GM12864 (cell line): ENCODE measurements around the gene FAM193A.

Experiments used
- DNase-seq: peaks from one replicate; pipeline ENCODE4 v3.0.0-alpha.2; 2011; ENCODE audit warnings: low read depth
- H3K4me3 ChIP-seq: 2 replicates; pipeline ENCODE4 v1.5.1; 2011; ENCODE audit warnings: mild to moderate bottlenecking, low read depth, low read length, control low read depth
- CTCF ChIP-seq: IDR thresholded peaks from 2 replicates; pipeline ENCODE4 v1.5.1; 2011; ENCODE audit warnings: low read depth, mild to moderate bottlenecking, moderate library complexity, low read length, control low read depth, inconsistent platforms; ENCODE audit errors: missing control alignments

FAM193A gene

GRCh38 chr4:2494992-2495391 is 41.5 kb upstream of the FAM193A start:
- H3K4me3 ChIP-seq = no peak overlapping the region
- TF ChIP-seq CTCF = no peak
- DNase-seq = no peak

- DNase-seq = no peak
- TF ChIP-seq CTCF = no peak
- H3K4me3 ChIP-seq = no peak overlapping the region
Measured at GRCh38 chr4:2497324-2497723, 39.1 kb upstream of the FAM193A start.

- DNase-seq = peak; percentile 91
- H3K4me3 ChIP-seq = no peak overlapping the region
- peak; percentile 4 for TF ChIP-seq CTCF
Measured at GRCh38 chr4:2497931-2498330, 38.5 kb upstream of the FAM193A start.

GRCh38 chr4:2500547-2500946 is 35.9 kb upstream of the FAM193A start:
- no peak overlapping the region for H3K4me3 ChIP-seq
- no peak for TF ChIP-seq CTCF
- DNase-seq = no peak

GRCh38 chr4:2501034-2501594 is 35.3 kb upstream of the FAM193A start:
- no peak for DNase-seq
- no peak for TF ChIP-seq CTCF
- no peak overlapping the region for H3K4me3 ChIP-seq

- no peak for TF ChIP-seq CTCF
- H3K4me3 ChIP-seq = no peak overlapping the region
- no peak for DNase-seq
Measured at GRCh38 chr4:2503809-2504208, 32.6 kb upstream of the FAM193A start.

GRCh38 chr4:2507259-2507658 is 29.2 kb upstream of the FAM193A start:
- TF ChIP-seq CTCF = no peak
- no peak for DNase-seq
- H3K4me3 ChIP-seq = no peak overlapping the region
